ENCODE data around the gene SYNJ2.
"Not testable (repeated sequence)": the region's sequence is repeated elsewhere in the genome, so short reads cannot be mapped to it uniquely, and the experiment has no call there.

SYNJ2 gene

DNA sequence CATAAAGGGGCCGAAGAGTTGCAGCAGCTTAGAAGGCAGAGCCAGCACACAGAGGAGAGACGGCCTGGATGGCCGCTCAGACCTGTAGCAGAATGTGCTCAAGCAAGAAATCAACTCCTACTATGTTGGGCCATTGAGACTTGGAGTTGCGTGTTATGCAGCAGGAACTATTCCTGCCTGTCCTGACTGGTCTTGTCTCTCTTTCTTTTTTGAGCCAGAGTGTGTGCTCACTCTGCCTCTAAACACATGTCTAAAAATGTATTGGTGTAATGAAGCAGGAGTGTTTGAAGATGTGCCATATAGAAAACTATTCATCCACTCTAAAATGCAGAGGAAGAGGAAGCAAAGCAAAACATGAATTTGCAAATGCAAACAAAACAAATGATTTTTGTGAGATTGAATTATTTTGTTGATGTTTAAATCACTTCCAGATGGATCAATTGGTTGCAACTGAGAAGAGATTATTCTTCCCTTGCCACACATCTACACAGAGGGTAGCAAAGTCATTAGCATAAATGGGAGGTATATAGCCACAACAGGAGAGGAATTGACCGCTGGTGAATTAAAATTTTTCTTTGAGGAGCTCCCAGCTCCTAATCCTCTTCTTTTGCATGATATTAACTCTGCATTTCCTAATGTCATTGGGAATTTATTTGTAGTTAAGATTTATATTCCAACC is 20.4 kb upstream of the SYNJ2 start:
- no peak overlapping the region for H3K4me3 ChIP-seq (ENCODE audit: low read depth in 1 of 2, low read length in 2 of 2)
- H3K27ac ChIP-seq (ENCODE audit: low read depth, low read length): no peak overlapping the region
- no peaks in the 10 kb centered on the region for H3K4me1 ChIP-seq (ENCODE audit: insufficient read depth, low read length)
- no peaks in the 10 kb centered on the region for H3K36me3 ChIP-seq (ENCODE audit: insufficient read depth, low read length)
- no peaks in the 10 kb centered on the region for H3K27me3 ChIP-seq (ENCODE audit: control insufficient read depth in 1 of 2, insufficient read depth in 2 of 2, low read length in 2 of 2)
- no peak overlapping the region for H3K9ac ChIP-seq (ENCODE audit: low read length)
- peaks cover 8% of the 10 kb centered on the region for H3K9me3 ChIP-seq (ENCODE audit: low read length)

DNA sequence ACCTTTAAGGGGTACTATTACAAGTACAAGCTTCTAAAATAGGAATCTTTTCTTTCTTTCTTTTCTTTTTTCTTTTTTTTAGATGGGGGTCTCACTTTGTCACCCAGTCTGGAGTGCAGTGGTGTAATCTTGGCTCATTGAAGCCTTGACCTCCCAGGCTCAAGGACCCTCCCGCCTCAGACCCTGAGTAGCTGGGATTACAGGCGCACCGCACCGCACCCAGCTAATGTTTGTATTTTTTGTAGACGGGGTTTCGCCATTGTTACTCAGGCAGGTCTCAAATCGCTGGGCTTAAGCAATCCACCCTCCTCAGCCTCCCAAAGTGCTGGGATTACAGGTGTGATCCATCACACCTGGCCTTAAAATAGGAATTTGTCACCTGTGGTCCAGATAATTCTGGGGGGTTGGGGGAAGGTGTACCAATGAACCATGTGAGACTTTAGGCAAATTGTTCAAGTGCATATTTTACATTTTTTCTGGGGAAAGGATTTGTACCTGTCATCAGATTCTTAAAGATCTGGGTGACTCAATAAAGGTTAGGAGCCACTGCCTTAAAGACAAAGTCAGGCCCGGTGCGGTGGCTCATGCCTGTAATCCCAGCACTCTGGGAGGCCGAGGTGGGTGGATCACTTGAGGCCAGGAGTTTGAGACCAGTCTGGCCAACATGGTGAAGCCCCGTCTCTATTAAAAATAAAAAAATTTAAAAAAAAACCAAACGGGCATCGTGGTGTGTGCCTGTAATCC is 19.7 kb upstream of the SYNJ2 start:
- Histone ChIP-seq H3K27ac (ENCODE audit: low read depth, low read length) (no peak overlapping the region), H3K36me3 (ENCODE audit: insufficient read depth, low read length) (no peaks in the 10 kb centered on the region)

DNA sequence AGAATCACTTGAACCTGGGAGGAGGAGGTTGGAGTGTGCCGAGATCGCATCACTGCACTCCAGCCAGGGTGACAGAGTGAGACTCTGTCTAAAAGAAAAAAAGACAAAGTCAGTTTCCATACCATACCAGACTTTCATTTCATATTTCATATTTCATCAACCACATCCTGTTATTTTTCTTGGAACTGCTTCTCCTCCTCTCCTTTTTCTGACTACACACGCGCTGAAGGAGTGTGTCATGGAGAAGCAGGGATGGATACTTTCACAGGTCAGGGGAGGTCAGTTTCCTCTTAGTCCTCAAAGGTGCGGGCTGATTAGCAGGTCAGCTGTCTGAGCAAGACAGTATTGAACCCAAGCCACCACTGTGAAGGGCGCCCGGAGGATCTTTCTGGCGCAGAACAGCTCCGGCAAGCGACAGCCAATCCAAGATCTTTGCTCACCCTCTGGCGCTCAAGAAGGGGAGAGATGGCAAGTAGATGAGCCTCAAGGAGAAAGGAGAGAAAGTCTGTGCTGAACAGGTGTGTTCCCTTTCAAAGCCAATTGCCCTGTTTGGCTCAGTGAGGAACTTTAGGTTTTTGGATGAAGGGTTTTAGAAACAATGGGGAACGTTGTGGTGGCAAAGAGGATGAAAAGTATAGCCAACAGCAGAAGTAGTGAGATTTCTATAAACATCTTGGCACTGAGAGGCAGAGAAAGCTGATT is 18.9 kb upstream of the SYNJ2 start:
- Histone ChIP-seq H3K4me3 (ENCODE audit: low read depth in 1 of 2, low read length in 2 of 2) (no peak overlapping the region), H3K4me1 (ENCODE audit: insufficient read depth, low read length) (no peaks in the 10 kb centered on the region), H3K9ac (ENCODE audit: low read length) (no peak overlapping the region), H3K36me3 (ENCODE audit: insufficient read depth, low read length) (no peaks in the 10 kb centered on the region), H3K27me3 (ENCODE audit: control insufficient read depth in 1 of 2, insufficient read depth in 2 of 2, low read length in 2 of 2) (no peaks in the 10 kb centered on the region), H3K9me3 (ENCODE audit: low read length) (peaks cover 8% of the 10 kb centered on the region), H3K27ac (ENCODE audit: low read depth, low read length) (no peak overlapping the region)

More for the DNA sequence above, 19.7 kb upstream of the SYNJ2 start:
- H3K9ac ChIP-seq (ENCODE audit: low read length): no peak overlapping the region
- no peaks in the 10 kb centered on the region for H3K4me1 ChIP-seq (ENCODE audit: insufficient read depth, low read length)
- H3K27me3 ChIP-seq (ENCODE audit: control insufficient read depth in 1 of 2, insufficient read depth in 2 of 2, low read length in 2 of 2): no peaks in the 10 kb centered on the region
- H3K4me3 ChIP-seq (ENCODE audit: low read depth in 1 of 2, low read length in 2 of 2): no peak overlapping the region
- H3K9me3 ChIP-seq (ENCODE audit: low read length): peaks cover 8% of the 10 kb centered on the region

DNA sequence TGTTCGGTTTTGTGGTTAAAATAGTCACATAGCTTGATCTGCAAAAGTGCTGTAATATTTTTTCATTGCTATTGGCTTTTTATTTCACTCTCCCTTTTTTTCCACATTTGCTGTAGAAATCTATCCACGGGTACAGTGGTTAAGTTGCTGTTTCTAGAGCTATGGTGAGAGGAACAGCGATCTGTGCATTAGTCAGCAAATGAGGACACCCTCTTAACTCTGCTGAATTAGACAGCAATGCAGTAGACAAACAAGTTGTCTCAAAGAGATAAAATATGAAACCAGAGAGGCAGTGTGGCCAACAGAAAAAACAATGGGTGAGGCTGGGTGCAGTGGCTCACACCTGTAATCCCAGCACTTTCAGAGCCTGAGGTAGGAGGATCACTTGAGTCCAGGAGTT is 17.6 kb upstream of the SYNJ2 start:
- Histone ChIP-seq H3K9ac (ENCODE audit: low read length) (no peak overlapping the region), H3K36me3 (ENCODE audit: insufficient read depth, low read length) (no peaks in the 10 kb centered on the region), H3K27me3 (ENCODE audit: control insufficient read depth in 1 of 2, insufficient read depth in 2 of 2, low read length in 2 of 2) (no peaks in the 10 kb centered on the region), H3K4me1 (ENCODE audit: insufficient read depth, low read length) (no peaks in the 10 kb centered on the region), H3K9me3 (ENCODE audit: low read length) (peaks cover 7% of the 10 kb centered on the region), H3K27ac (ENCODE audit: low read depth, low read length) (no peak overlapping the region), H3K4me3 (ENCODE audit: low read depth in 1 of 2, low read length in 2 of 2) (no peak overlapping the region)

DNA sequence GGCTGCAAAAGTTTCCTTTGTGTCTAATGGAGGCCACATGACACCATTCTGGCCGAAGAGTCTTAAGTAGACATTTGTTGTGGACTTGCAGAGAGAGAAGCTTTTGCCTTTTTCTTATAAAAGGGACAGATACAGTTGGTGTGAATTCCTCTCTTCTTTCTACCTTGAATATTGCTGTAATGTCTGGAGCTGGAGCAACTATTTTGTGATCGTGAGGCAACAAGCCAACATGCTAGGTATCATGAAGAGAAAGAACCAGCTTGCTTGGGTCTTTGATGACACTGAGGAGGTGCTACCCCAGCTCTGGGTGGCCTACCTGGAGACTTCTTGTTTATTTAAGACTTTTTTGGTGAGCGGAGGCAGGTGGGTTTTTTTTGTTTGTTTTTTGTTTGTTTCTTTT is 16.3 kb upstream of the SYNJ2 start:
- H3K36me3 ChIP-seq (ENCODE audit: insufficient read depth, low read length): no peaks in the 10 kb centered on the region
- H3K27ac ChIP-seq (ENCODE audit: low read depth, low read length): no peak overlapping the region
- no peak overlapping the region for H3K4me3 ChIP-seq (ENCODE audit: low read depth in 1 of 2, low read length in 2 of 2)
- no peaks in the 10 kb centered on the region for H3K9me3 ChIP-seq (ENCODE audit: low read length)
- no peaks in the 10 kb centered on the region for H3K4me1 ChIP-seq (ENCODE audit: insufficient read depth, low read length)
- no peak overlapping the region for H3K9ac ChIP-seq (ENCODE audit: low read length)
- H3K27me3 ChIP-seq (ENCODE audit: control insufficient read depth in 1 of 2, insufficient read depth in 2 of 2, low read length in 2 of 2): no peaks in the 10 kb centered on the region

DNA sequence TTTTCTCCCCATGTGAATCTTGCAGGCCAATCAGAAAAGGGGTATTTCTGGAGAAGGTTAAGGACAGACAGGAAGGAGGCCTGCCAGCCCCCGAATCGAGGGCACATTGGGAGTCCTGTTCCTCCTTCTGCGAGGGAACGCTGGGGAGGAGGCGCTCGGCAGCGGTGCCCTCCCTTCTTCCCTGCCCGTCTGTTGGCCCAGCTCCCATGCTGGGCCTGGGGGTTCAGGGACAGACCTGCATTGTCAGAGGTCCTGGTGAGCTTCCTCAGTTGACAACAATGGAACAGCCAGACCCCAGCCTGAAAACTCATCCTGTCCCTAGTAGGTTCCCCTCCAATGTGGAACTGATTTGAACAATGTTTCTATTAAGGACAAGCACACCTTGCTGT is 15.1 kb upstream of the SYNJ2 start:
- H3K4me1 ChIP-seq (ENCODE audit: insufficient read depth, low read length): no peaks in the 10 kb centered on the region
- no peak overlapping the region for H3K27ac ChIP-seq (ENCODE audit: low read depth, low read length)
- no peaks in the 10 kb centered on the region for H3K36me3 ChIP-seq (ENCODE audit: insufficient read depth, low read length)
- no peak overlapping the region for H3K9ac ChIP-seq (ENCODE audit: low read length)
- H3K27me3 ChIP-seq (ENCODE audit: control insufficient read depth in 1 of 2, insufficient read depth in 2 of 2, low read length in 2 of 2): no peaks in the 10 kb centered on the region
- no peaks in the 10 kb centered on the region for H3K9me3 ChIP-seq (ENCODE audit: low read length)
- no peak overlapping the region for H3K4me3 ChIP-seq (ENCODE audit: low read depth in 1 of 2, low read length in 2 of 2)

DNA sequence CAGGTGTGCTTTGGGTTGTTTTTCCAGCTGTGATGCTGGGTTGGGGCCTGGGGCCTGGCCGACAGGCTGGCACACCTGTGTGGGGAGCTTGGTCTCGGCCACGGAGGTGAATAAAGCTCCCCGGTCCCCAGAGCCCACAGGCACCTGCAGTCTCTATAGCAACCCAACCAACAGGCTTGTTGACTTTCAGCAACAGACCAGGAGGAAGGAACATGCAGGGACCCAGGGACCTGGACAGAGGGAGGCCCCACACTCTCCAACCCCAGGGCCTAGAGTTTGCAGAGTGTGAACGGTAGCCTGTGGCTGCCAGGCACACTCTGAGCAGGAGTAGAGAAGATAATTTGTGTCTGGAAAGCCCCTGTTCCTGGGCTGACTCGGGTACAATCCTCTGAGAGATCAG is 14.6 kb upstream of the SYNJ2 start:
- no peaks in the 10 kb centered on the region for H3K36me3 ChIP-seq (ENCODE audit: insufficient read depth, low read length)

DNA sequence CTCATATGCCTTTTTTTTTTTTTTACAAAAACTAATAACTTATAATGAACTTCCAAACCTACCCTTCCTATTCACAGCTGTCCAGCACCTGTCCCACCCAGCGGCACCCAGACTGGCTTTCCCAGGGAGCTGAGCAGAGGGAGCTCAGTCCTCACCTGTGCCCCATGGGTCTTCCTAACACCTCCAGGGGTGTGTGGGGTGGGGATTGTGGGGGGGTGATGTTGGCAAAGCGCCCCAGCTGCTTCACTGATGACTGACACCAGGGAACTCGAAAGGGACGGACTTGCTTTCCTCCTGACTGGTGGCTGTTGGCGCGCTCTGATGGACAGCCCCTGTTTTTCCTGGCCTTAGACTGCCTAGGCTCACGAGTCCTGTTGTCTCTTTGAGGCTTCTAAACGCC is 14.2 kb upstream of the SYNJ2 start:
- Histone ChIP-seq H3K9ac (ENCODE audit: low read length) (no peak overlapping the region), H3K4me3 (ENCODE audit: low read depth in 1 of 2, low read length in 2 of 2) (no peak overlapping the region), H3K27ac (ENCODE audit: low read depth, low read length) (no peak overlapping the region), H3K4me1 (ENCODE audit: insufficient read depth, low read length) (no peaks in the 10 kb centered on the region), H3K36me3 (ENCODE audit: insufficient read depth, low read length) (no peaks in the 10 kb centered on the region), H3K27me3 (ENCODE audit: control insufficient read depth in 1 of 2, insufficient read depth in 2 of 2, low read length in 2 of 2) (no peaks in the 10 kb centered on the region), H3K9me3 (ENCODE audit: low read length) (no peaks in the 10 kb centered on the region)

More for the DNA sequence above, 14.6 kb upstream of the SYNJ2 start:
- Histone ChIP-seq H3K9ac (ENCODE audit: low read length) (no peak overlapping the region), H3K4me1 (ENCODE audit: insufficient read depth, low read length) (no peaks in the 10 kb centered on the region), H3K4me3 (ENCODE audit: low read depth in 1 of 2, low read length in 2 of 2) (no peak overlapping the region), H3K9me3 (ENCODE audit: low read length) (no peaks in the 10 kb centered on the region), H3K27me3 (ENCODE audit: control insufficient read depth in 1 of 2, insufficient read depth in 2 of 2, low read length in 2 of 2) (no peaks in the 10 kb centered on the region), H3K27ac (ENCODE audit: low read depth, low read length) (no peak overlapping the region)

DNA sequence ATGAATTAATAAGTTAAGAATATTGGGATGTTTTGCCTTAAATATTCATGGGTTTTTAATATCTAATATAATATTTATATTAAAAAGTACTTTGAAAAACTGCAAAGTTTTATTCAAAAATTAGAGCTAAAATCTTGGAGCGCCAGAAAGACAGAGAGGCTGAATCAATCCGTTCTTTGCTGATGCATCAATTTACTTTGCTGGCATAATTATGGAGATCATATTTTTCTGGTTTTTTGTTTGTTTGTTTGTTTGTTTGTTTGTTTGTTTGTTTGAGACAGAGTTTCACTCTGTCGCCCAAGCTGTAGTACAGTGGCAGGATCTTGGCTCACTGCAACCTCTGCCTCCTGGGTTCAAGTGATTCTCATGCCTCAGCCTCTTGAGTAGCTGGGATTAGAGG is 9.5 kb upstream of the SYNJ2 start:
- not testable (repeated sequence) for H3K9ac ChIP-seq (ENCODE audit: low read length); H3K9me3 ChIP-seq (ENCODE audit: low read length); H3K36me3 ChIP-seq (ENCODE audit: insufficient read depth, low read length); H3K27me3 ChIP-seq (ENCODE audit: control insufficient read depth in 1 of 2, insufficient read depth in 2 of 2, low read length in 2 of 2); H3K4me1 ChIP-seq (ENCODE audit: insufficient read depth, low read length); H3K27ac ChIP-seq (ENCODE audit: low read depth, low read length); H3K4me3 ChIP-seq (ENCODE audit: low read depth in 1 of 2, low read length in 2 of 2)

DNA sequence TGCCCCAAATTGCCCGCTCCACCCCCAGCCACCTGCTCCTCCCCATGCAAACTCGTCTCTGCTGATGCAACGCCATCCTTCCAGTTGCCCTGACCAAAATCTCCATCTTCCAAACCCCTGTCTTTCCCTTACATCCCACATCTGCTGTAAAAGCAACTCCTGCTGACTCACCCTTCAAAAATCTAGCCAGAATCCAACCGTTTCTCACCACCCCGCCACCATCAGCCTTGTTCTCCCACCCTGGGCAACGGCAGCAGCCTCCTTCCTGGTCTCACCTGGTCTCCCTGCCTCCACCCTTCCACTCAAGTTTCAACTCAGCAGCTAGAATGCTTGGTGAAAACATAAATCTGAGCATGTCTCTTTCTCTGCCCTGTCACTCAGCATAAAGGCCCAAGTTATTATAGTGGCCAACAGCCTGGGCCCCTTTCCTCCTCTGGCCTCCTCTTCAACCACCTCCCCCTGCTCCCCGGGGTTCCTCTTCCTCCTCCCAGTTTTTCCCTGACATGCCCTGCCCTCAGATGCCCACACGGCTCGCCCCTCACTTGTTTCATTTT is 7.2 kb upstream of the SYNJ2 start:
- H3K27ac ChIP-seq (ENCODE audit: low read depth, low read length): no peak overlapping the region
- H3K4me1 ChIP-seq (ENCODE audit: insufficient read depth, low read length): no peaks in the 10 kb centered on the region
- no peaks in the 10 kb centered on the region for H3K36me3 ChIP-seq (ENCODE audit: insufficient read depth, low read length)
- H3K4me3 ChIP-seq (ENCODE audit: low read depth in 1 of 2, low read length in 2 of 2): no peak overlapping the region
- no peak overlapping the region for H3K9ac ChIP-seq (ENCODE audit: low read length)
- H3K9me3 ChIP-seq (ENCODE audit: low read length): no peaks in the 10 kb centered on the region
- H3K27me3 ChIP-seq (ENCODE audit: control insufficient read depth in 1 of 2, insufficient read depth in 2 of 2, low read length in 2 of 2): no peaks in the 10 kb centered on the region

DNA sequence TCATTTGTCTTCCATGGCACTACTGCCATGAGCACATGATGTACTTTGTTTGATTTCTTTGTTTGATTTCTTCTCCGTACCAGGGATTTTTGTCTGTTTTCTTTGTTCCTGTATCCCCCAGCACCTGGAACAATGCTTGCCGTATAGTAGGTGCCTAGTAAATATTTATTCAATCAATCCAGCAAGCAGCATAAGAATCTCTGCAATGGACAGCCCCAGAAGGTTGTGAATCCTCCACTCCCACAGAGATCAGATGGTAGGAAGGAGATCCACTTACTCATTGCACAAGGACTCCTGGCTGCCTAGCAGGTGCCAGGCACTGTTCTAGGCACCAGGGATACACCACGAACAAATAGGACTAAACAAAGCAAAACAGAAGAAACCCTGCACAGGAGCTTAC is 6.7 kb upstream of the SYNJ2 start:
- no peak overlapping the region for H3K27ac ChIP-seq (ENCODE audit: low read depth, low read length)
- no peak overlapping the region for H3K4me3 ChIP-seq (ENCODE audit: low read depth in 1 of 2, low read length in 2 of 2)

More for the DNA sequence above, 6.7 kb upstream of the SYNJ2 start:
- Histone ChIP-seq H3K4me1 (ENCODE audit: insufficient read depth, low read length) (no peaks in the 10 kb centered on the region), H3K36me3 (ENCODE audit: insufficient read depth, low read length) (no peaks in the 10 kb centered on the region), H3K9ac (ENCODE audit: low read length) (no peak overlapping the region), H3K9me3 (ENCODE audit: low read length) (no peaks in the 10 kb centered on the region), H3K27me3 (ENCODE audit: control insufficient read depth in 1 of 2, insufficient read depth in 2 of 2, low read length in 2 of 2) (no peaks in the 10 kb centered on the region)
